Fibroblast of skin of abdomen (primary cell): Measurements from ENCODE around the gene NUTM2D. TPM values are rescaled to one million over a fixed set of nuclear protein-coding genes. Genes with fewer than 3 reads are reported as not detected.
"Not testable (repeated sequence)": the region's sequence is repeated elsewhere in the genome, so short reads cannot be mapped to it uniquely, and the experiment has no call there.

ENCODE experiments used
- DNase-seq: peaks from one replicate; pipeline ENCODE4 v3.0.0-alpha.2; 2013
- polyA plus RNA-seq, 2 experiments: library from polyadenylated mRNA; unstranded; fragments of 120-200 nt; gene quantifications; one replicate each; pipeline ENCODE4 v1.2.1, GENCODE V29; 2013; ENCODE audit not compliant: insufficient read length in 2 of 2

NUTM2D gene, protein sequence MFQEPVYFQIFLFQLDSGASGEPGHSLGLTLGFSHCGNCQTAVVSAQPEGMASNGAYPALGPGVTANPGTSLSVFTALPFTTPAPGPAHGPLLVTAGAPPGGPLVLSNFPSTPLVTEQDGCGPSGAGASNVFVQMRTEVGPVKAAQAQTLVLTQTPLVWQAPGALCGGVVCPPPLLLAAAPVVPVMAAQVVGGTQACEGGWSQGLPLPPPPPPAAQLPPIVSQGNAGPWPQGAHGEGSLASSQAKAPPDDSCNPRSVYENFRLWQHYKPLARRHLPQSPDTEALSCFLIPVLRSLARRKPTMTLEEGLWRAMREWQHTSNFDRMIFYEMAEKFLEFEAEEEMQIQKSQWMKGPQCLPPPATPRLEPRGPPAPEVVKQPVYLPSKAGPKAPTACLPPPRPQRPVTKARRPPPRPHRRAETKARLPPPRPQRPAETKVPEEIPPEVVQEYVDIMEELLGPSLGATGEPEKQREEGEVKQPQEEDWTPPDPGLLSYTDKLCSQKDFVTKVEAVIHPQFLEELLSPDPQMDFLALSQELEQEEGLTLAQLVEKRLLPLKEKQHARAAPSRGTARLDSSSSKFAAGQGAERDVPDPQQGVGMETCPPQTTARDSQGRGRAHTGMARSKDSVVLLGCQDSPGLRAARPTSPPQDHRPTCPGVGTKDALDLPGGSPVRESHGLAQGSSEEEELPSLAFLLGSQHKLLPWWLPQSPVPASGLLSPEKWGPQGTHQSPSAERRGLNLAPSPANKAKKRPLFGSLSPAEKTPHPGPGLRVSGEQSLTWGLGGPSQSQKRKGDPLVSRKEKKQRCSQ
- 2.3 TPM for polyA plus RNA-seq (2013, experiment 1 of 2; ENCODE audit: insufficient read length)
- 1.7 TPM for polyA plus RNA-seq (2013, experiment 2 of 2; ENCODE audit: insufficient read length)

DNA sequence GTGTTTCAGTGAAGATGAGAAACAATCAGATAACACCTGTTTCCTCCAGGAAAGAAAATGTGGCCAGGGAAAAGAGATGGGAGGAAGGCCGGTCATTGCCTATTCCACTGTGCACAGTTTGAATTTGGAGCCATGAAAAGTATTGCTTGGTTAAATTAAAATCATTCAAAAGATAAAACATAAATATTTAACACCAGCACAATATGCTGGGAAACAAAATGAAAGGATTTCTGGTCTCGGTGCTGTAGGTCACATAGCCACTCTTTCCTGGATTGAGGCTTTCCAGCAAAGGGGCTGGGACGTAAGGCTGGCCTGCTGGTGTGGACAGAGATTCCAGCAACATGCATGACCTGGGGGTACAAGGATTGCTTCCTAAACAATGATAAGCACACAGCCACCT is at the start of gene NUTM2D:
Gene NUTM2D, plus strand, starts transcription at position 301 of the 400 bp plus-strand sequence. CDS start 522 bp downstream, outside the sequence.
- DNase-seq, result not testable (repeated sequence)

DNA sequence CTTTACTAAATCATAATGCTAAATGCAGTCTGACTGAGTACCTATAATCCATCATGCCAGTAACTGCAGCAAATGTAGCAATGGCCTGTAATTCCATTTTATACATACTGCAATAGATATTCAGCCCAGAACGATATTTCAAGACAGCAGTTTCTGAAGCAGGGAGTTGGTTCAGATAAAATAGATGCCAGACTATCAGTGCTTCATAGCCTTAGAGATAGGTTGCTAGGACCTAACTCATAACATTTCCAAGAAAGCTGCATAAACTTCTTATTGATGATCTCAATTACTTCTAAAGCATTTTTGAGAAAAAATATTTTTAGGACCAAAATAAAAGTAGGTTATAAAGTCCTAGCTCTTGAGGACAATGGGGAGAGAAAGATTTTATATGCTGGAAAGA is 48.8 kb upstream of the NUTM2D start:
- not testable (repeated sequence) for DNase-seq

DNA sequence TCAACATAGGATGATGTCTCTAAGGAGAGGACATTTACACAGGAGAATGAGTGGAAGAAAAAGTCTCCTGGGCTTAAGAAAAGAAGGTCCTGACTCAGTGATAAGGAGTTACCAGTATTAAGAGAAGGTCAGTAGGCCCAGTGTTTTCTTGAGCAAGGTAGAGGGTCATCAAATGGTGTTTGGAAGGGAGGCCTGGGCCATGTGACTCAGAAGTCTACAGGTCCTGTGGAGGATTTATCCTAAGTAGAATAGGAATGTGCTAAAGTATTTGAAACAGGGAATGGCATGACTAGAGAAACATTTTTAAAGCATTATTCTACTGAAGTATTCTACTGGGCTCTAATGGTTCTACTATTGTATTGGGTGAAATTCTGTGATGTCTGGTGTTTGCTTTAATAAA is 47.9 kb upstream of the NUTM2D start:
- DNase-seq, result not testable (repeated sequence)

DNA sequence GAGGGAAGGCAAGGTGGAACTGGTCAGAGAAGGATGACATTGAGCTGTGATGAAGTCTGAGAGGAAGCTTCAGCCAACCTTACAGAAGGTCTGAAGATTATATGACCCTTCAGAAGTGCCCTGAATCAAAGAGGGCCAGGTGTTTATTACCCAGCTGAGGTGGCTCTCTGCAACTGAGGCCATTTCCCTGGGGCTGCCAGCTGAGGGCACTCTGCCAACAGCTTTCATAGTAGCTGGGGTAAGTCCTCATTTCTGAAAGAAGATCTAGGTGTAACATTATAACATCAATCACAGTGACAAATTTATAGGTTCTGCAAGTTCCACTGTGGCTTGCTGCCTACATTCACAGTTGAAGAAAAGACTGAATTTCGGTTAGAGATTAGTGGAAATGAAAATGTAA is 46.0 kb upstream of the NUTM2D start:
- not testable (repeated sequence) for DNase-seq

DNA sequence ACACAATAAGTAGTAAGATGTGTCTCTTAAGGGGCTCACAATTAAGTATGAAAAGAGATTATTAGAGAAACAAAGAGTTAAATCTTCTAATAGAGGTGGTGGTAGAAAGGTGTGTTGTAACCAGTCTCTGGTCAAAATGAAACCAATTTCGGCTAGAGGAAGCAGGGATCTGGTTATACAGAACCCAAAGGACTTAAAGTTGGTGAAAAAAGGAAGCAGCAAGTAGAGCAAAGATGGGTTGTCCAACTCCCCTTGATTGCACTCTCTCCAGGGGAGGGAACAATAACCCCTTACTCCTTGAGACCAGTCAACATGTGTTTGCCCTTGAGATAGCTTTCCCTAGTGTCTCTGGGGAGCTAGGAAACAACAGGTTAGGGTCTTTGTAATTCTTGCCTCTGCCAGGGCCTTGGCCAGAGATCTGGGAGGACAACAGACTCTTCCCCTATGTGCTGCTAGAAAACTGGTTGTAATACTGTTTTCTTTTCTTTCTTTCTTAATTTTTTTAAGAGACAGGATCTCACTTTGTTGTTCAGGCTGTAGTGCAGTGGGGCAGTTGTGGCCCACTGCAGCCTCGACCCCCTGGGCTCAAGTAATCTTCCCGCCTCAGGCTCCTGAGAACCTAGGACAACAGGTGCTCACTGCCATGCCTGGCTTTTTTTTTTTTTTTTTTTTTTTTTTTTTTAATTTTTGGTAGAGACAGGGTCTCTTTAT is 43.7 kb upstream of the NUTM2D start:
- not testable (repeated sequence) for DNase-seq

- not testable (repeated sequence) for DNase-seq
Measured at GRCh38 chr10:87314360-87314973, 43.1 kb upstream of the NUTM2D start.

DNA sequence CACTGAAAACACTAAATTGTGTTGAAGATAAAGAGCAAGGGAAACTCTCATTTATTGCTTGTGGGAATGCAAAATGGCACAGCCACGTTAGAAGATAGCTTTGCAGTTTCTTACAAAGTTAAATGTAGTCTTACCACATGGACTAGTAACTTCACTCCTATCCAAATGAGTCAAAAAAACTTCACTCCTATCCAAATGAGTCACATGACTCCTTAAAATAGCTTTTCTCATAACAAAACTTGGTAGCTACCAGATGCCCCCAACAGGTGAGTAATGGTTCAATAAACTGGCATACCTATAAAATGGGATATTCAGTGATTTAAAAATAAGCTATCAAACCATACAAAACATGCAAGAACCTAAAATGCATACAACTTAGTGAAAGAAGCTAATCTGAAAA is 36.0 kb upstream of the NUTM2D start:
- not testable (repeated sequence) for DNase-seq

GRCh38 chr10:87324559-87324958 is 33.0 kb upstream of the NUTM2D start:
- not testable (repeated sequence) for DNase-seq

- peak; percentile 73 for DNase-seq
Measured at GRCh38 chr10:87327958-87328357, 29.6 kb upstream of the NUTM2D start.

DNA sequence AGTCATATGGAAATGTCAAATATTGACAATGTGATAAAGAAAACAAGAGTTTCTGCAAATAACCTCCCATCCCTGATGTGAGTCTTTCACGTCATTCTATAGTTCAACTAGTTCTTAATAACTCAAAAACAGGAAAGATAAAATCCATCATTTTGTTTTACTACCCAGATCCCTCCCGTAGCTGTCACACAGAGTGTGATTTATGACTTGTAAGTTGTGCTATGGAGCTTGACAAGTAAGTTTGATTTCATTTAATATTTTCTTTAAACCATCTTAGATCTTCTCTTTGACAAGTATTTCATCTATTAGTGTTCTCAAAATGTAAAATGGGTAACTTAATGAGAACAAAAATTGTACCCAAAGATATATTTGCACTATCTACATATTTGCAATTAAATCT is 28.4 kb upstream of the NUTM2D start:
- DNase-seq, result not testable (repeated sequence)

DNA sequence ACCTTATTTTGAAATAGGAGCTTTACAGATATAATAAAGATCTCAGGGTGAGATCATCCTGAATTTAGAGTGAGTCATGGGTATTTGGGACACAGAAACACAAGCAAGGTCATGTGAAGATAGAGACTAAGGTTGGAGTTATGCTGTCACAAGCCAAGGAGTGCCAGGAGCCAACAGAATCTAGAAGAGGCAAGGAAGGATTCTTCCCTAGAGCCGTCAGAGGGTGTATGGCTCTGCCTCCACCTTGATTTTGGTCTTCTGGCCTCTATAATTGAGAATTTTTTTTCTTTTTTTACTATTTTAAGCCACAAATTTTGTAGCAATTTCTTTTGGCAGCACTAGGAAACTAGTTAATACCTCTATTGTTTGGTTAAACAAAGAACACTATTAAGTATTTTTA is 24.9 kb upstream of the NUTM2D start:
- not testable (repeated sequence) for DNase-seq

DNA sequence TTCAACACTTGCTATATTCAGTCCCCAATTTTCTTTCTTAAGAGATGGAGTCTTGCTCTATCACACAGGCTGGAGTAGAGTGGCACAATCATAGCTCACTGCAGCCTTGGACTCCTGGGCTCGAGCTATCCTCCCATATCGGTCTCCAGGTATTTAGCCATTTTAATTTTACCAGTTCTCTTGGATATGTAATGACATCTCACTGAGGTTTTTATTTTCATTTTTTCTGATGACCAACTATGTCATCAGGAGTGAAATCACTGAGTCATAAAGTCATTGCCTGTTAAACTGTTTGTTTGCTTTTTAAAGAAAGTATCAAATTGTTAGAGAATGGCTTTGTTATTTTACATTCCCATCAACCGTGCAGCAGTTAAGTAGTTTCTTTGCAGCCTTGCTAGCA is 17.1 kb upstream of the NUTM2D start:
- not testable (repeated sequence) for DNase-seq

- DNase-seq, result not testable (repeated sequence)
Measured at GRCh38 chr10:87341546-87342142, 15.9 kb upstream of the NUTM2D start.

GRCh38 chr10:87342249-87342710 is 15.3 kb upstream of the NUTM2D start:
- DNase-seq, result peak; percentile 95

GRCh38 chr10:87342711-87343258 is 14.8 kb upstream of the NUTM2D start:
- peak; percentile 74 for DNase-seq

GRCh38 chr10:87345743-87346142 is 11.8 kb upstream of the NUTM2D start:
- DNase-seq, result not testable (repeated sequence)

GRCh38 chr10:87350161-87350560 is 7.4 kb upstream of the NUTM2D start:
- not testable (repeated sequence) for DNase-seq

- DNase-seq, result not testable (repeated sequence)
Measured at GRCh38 chr10:87352825-87353224, 4.7 kb upstream of the NUTM2D start.

DNA sequence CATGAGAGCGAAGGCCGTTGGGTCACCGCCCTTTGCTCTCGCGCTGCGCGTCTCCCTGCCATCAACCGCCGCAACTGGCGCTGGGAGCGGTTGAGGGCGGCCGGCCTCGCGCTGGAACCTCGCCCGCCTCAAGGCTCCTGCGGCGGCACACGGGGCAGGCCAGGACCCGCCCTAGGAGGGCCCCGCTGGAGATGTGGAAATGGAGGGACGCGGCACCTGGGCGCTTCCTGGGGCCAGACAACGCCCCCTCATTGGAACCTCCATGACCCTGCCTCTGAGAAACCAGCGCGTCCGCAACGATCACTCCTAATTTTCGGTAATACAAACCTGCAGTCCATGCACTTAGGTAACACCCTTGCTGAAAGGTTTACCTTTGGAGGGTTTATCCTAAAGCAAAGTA is 2.4 kb upstream of the NUTM2D start:
- not testable (repeated sequence) for DNase-seq

- DNase-seq, result not testable (repeated sequence)
Measured at GRCh38 chr10:87358159-87358558, 615 bp downstream of the NUTM2D start.

DNA sequence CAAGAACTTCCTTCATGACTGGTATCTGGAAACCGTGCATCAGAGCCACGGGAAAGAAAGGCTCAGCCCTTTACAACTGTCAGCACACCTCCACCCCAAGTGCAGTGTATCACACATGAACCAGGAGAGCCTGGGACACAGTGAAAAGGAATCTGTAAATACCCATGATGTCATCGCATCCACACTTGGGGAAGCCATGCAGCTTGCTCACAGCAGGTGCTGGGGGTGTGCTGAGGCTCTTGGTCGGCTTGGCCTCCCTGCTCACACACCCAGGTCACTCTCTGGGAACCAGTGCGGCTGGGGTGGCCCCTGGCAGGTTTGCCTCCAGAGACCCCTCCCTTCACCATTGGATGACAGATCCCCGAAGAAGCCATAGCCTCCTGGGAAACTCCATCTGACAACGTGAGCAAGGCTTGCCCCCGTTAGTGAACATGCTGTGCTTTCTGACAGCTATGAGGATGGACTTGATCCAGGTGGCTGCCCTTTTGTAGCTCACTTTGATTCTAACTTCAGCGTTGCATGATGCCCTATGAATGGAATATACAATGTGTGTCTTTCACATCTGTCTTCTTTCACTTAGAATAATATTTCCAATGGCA is 12.1 kb downstream of the NUTM2D start:
- not testable (repeated sequence) for DNase-seq
